CD4-positive, alpha-beta T cell treated with Interleukin-4 for 1 hour (primary cell): ENCODE measurements around the gene OR2A1.
"Not testable (repeated sequence)": the region's sequence is repeated elsewhere in the genome, so short reads cannot be mapped to it uniquely, and the experiment has no call there.

ENCODE experiments used
- DNase-seq, 2 donors: peaks; one replicate each; pipeline ENCODE4 v3.0.0-alpha.2; 2020 to 2022

The OR2A1 gene

DNA sequence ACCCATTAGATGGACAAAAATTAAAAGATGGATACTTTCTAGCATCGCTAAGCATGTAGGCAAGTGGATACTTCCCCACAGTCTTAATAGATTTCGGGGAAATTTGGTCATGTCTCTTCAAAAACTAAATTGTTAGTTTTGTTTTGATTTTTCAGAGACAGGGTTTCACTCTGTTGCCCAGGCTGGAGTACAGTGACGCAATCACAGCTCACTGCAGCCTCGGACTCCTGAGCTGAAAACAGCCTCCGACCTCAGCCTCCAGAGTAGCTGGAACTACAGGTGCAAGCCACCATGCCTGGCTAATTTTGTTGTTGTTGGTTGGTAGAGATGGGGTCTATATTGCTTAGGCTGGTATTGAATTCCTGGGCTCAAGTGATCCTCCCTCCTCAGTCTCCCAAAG, 13.6 kb downstream of the OR2A1 start:
- not testable (repeated sequence) for DNase-seq

- DNase-seq: not testable (repeated sequence)
These were observed 17.8 kb downstream of the OR2A1 start for GRCh38 chr7:144330044-144330443.

GRCh38 chr7:144331221-144331995, 19.2 kb downstream of the OR2A1 start:
- not testable (repeated sequence) for DNase-seq

DNA sequence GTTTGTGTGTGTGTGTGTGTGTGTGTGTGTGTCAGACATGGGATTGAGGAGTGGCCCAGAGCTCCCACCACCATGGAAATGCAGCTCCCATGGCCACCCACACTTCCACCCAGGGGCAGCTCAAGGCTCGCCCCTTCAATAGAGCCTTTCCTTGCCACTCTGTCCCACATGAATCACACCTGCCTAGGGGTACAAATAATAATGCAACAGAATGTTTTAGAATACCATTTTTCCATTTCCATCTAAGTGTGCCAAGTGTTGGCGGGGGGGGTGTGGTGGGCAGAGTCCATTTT, 19.7 kb downstream of the OR2A1 start:
- not testable (repeated sequence) for DNase-seq

GRCh38 chr7:144348625-144349024, 36.4 kb downstream of the OR2A1 start:
- not testable (repeated sequence) for DNase-seq

DNA sequence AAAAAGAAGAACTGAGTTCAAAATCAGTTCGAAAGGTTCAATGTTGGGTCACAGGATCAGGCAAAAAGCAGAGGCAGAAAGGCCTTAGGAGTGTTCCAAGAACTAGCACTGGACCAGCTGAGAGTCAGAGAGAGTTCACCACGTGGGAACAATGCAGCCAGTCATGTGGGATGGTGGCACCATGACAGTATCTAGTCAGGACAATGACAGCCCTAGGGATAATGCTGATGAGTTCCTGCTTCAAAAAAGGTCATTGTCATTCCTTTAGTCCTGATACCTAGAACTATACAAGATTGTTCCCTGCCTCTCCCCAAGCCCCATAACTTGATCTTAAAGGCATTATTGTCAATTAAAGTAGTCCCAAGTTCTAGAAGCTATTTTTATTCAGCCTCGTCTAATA, 39.4 kb downstream of the OR2A1 start:
- DNase-seq: not testable (repeated sequence)

DNA sequence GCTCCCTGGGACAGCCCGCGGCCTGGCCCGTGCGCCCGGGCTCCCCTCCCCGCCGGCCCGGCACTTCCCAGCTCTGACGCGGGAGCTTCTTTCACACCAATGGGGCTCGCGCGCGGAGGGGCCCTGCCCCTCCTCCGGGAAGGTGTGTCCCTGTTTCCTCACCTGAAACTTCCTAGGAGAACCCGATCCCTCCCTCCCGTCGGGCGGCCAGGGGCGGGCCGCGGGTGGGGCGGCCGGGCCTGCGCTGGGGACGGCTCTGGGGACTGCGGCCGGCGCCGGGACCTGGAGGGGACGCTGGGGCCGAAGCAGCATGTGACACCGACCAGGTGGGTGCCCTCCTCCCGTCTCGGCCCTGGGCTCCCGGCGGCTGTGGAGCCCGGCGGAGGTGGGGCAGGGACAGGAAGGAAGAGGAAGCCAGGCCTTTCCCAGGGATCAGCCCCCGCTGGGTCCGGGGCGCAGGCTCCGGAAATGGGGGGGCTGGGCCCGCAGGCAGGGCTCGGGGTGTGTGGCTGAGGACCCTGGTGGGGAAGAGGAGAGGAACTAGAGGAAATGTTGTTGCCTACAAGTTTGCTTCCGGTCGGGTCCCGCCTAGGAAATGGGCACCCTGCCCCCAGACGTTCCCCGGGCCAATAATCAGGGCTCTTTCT, 43.1 kb downstream of the OR2A1 start, which contains the start of gene ARHGEF5:
Gene ARHGEF5, plus strand, starts transcription at position 227 of the 647 bp plus-strand sequence. CDS start 7,268 bp downstream, outside the sequence.
- not testable (repeated sequence) for DNase-seq

DNA sequence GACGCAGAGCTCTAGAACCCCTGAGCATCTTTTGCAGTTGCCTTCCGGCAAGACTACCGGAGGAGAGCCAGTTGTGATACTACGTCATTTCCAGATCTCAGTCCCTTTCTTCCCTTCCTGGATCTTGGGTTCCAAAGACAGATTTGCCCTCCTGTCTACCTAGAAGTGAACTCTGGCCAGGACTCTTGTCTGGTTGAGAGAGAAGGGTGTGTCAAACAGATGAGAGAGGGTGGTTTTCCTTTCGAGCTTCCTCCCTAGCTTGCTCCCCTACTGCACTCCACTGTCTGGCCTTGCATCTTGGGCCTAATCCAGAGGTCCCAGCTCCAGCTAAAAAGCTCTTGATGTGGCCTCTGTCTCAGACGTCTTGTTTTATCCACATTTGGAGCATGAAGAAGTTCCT, 44.0 kb downstream of the OR2A1 start:
- DNase-seq: not testable (repeated sequence)

- peak in 1 of 2 donors; percentile 9 for DNase-seq
These were observed 44.6 kb downstream of the OR2A1 start for GRCh38 chr7:144356860-144357259.

DNA sequence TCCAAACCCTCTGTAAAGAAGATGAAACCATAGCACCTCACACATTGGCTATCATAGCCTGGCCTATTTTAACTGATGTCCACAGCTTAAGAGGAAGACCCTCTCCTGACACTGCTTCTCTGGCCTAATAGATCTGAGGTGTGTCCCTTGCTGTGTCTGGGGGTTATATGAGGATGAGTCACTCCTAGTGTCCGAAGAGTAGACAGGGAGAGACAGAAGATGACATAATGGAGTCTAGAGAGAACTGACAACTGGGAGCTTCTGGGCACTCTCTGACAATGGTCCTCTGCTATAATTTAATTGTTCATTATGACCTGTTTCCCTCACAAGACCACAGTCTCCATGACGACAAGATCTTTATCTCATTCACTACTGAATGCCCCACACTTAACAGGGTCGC, 49.8 kb downstream of the OR2A1 start:
- not testable (repeated sequence) for DNase-seq

- not testable (repeated sequence) for DNase-seq
These were observed 53.3 kb downstream of the OR2A1 start for GRCh38 chr7:144365523-144365922.

DNA sequence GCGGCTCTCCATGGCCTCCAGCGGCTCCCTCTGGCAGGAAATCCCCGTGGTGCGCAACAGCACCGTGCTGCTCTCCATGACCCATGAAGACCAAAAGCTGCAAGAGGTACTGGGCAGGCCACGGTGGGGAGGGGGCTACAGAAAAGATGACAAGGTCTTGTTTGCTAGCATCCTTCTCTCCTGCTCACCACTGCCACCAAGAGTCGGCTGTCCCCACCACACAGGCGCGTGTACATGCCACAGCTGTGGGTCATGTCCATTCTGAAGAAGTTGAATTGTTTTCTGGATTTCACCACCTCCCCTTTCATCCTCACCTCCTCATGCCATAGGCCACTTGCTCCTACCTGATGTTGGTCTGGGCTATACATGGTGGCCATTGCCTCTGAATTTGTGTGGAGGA, 55.0 kb downstream of the OR2A1 start:
- DNase-seq: not testable (repeated sequence)

DNA sequence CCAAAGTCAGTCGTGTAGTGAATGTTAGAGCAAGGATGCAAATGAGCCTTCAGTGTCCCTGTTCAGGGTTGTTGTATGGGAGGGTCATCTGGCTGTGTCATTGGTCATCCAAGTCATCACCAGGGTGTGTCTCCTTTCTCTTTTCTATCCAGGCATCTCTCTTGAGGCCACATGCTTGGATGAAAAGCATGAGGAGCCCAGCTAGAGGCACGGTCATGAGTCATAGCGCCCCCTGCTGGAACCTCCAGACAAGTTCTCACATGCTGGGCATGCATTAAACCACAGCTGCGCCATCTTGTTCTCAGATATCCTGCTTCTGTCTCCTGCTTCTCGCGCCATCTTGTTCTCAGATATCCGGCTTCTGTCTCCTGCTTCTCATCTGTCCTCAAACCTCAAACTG, 57.0 kb downstream of the OR2A1 start:
- not testable (repeated sequence) for DNase-seq
